ENCODE results near the gene SLIT3. TPM values are rescaled to one million over a fixed set of nuclear protein-coding genes. Genes with fewer than 3 reads are reported as not detected.

The SLIT3 gene
- total RNA-seq, 4 donors from 2014 or later: 28.4 to 77.2 (median 63.8) TPM

DNA sequence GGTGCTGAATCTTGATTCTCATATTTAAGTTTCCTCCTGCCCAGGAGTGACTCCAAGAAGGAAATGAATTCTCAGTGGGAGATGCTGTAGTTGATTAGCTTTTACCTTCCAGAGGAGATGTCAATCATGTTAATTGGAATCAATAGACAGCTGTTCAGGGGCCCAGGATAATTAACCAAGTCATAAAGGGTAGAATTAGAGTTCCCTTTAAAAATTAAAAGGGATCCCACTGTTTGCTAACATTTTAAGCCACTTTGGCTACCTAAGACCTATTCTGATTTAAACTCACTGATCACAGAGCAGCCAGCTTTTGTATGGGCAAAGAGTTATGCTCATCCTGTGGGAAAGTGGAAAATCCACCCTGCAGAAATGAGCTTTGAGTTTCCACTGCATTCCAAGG is 249.6 kb downstream of the SLIT3 start:
- intact Hi-C loops (cut with DNase I): no loop called here
- no peak for DNase-seq
- Histone ChIP-seq H3K9me3 (no peaks in the 10 kb centered on the region), H3K27ac (no peak overlapping the region), H3K4me1 (peaks cover 4 to 13% of the 10 kb centered on the region in 2 donors), H3K36me3 (no peaks in the 10 kb centered on the region), H3K27me3 (no peaks in the 10 kb centered on the region), H3K4me3 (replicated peaks in 1 of 3) (no peak overlapping the region)
- TF ChIP-seq POLR2A (IDR thresholded peaks at IDR 0.05): no peak
- TF ChIP-seq, protein P1, sequence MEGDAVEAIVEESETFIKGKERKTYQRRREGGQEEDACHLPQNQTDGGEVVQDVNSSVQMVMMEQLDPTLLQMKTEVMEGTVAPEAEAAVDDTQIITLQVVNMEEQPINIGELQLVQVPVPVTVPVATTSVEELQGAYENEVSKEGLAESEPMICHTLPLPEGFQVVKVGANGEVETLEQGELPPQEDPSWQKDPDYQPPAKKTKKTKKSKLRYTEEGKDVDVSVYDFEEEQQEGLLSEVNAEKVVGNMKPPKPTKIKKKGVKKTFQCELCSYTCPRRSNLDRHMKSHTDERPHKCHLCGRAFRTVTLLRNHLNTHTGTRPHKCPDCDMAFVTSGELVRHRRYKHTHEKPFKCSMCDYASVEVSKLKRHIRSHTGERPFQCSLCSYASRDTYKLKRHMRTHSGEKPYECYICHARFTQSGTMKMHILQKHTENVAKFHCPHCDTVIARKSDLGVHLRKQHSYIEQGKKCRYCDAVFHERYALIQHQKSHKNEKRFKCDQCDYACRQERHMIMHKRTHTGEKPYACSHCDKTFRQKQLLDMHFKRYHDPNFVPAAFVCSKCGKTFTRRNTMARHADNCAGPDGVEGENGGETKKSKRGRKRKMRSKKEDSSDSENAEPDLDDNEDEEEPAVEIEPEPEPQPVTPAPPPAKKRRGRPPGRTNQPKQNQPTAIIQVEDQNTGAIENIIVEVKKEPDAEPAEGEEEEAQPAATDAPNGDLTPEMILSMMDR (IDR thresholded peaks at IDR 0.05): no peak

DNA sequence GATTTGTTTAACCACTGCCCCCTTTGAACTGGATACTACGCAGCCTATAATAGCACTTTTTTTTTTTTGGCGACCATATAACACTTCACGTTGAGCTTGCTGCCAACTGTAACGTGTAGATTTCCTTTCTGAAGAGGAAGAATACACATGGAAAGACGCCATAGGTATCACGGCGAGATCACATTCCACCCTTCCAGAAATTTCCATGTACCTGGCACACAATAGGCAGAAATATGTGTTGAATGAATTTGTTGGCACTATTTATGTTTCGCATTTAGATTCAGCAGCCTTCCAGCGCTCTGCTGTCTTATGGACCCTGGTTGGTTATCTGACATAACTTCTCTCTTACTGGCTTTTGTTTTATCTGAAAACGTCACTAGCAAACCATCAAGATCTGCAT is 250.3 kb downstream of the SLIT3 start:
- intact Hi-C loops (cut with DNase I): no loop called here
- no peaks in the 10 kb centered on the region for H3K36me3 ChIP-seq
- peaks cover 4 to 13% of the 10 kb centered on the region in 2 donors for H3K4me1 ChIP-seq
- 86 to 91% methylated on average over 10 of the region's 10 CpGs for WGBS, 2 donors
- no peak for DNase-seq
- H3K4me3 ChIP-seq (replicated peaks in 1 of 3): no peak overlapping the region
- H3K27ac ChIP-seq: no peak overlapping the region
- H3K27me3 ChIP-seq: no peaks in the 10 kb centered on the region
- no peaks in the 10 kb centered on the region for H3K9me3 ChIP-seq
- TF ChIP-seq POLR2A (IDR thresholded peaks at IDR 0.05): no peak
- TF ChIP-seq, protein P1 (IDR thresholded peaks at IDR 0.05): no peak

DNA sequence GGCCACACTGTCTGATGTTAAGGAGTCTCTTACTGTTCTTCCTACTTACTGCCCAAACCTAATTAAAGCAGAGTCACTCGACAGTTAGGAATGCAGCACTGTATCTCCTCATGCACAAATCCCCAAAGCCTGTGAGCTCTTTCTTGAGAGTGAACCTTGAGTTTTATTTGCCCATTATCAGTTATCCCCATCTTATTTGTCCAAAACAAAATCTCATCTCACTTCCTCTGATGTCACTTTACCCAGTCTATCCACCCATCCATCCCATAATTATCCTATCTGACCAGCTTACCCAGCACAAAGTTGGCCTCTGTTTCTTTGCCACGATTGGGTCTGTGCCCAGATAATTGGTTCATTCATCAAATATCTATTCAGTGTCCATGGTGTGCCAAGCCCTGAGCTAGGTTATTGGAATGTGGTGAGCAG is 250.8 kb downstream of the SLIT3 start:
- Histone ChIP-seq H3K27ac (no peak overlapping the region), H3K9me3 (no peaks in the 10 kb centered on the region), H3K36me3 (no peaks in the 10 kb centered on the region), H3K4me1 (peaks cover 4 to 13% of the 10 kb centered on the region in 2 donors), H3K4me3 (replicated peaks in 1 of 3) (no peak overlapping the region), H3K27me3 (no peaks in the 10 kb centered on the region)
- no peak for TF ChIP-seq POLR2A (IDR thresholded peaks at IDR 0.05)
- TF ChIP-seq, protein P1 (IDR thresholded peaks at IDR 0.05): no peak
- DNase-seq: no peak
- 61 to 67% methylated on average over 2 of the region's 2 CpGs for WGBS, 2 donors
- intact Hi-C loops (cut with DNase I): no loop called here

DNA sequence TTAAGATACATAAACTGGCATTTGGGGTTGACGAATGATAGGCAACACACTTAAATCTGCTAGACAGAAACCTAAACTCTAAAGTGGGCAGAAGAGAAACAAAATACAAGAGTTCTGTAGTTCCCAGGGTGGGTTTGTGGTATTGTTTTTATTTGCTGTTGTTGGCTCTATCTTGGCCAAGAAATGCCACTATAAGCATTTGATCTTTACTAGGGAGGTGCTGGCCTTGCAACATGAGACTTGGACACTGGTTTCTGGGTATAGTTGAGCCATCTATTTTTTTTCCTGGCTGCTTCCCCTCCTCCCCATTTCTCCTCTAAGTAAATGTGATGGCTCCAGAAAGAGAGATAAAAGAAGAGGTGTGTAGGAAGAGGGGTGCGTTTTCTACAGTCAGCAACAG is 251.2 kb downstream of the SLIT3 start:
- Histone ChIP-seq H3K36me3 (no peaks in the 10 kb centered on the region), H3K4me1 (peaks cover 1 to 14% of the 10 kb centered on the region in 2 donors), H3K4me3 (replicated peaks in 1 of 3) (no peak overlapping the region), H3K27ac (no peak overlapping the region), H3K27me3 (no peaks in the 10 kb centered on the region), H3K9me3 (no peaks in the 10 kb centered on the region)
- TF ChIP-seq, protein P1 (IDR thresholded peaks at IDR 0.05): no peak
- TF ChIP-seq POLR2A (IDR thresholded peaks at IDR 0.05): no peak
- WGBS, 2 donors: 93 to 97% methylated on average over 2 of the region's 2 CpGs
- intact Hi-C loops (cut with DNase I): no loop called here
- no peak for DNase-seq

DNA sequence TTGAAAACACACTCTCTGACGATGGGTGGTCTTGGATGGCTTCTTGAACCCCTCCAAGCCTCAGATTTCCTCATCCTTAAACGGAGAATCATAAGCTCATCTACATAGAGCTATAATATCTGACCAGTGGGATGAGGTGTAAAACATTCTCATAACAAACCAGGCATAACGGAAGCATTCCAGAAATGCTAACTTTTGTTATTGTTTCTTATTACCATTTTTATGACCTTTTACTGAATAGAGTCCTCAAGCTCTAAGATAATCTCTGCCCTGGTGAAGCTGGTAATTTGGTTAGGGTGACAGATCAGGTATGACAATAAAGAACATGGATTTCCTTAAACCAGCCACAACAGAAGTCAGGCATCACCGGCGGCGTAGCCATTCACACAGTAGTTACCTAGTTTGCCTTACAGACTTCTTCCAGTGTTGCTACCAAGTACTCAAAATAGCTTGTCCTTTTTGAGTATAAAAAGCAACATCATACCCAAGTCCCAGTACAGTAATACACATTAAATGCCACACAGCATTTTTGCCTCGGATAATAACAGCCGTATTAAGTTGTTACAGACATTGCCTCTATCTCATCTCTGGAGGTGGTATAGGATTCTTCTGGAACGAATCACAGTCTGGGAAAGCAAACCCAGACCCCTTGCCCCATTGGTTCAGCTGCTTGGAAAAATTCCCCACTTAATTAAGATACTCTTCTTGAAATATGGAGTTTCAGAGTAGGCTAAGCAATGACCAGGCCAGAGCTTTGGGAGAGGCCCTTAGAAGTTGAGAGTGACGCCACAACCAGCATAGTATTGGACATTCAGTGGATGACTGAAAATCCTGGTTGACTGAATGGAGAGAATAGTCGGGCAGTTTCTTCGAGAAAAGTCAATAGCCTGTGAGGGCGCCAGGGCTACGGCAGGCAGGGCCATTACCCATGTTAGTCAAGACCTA is 252.5 kb downstream of the SLIT3 start:
- H3K27ac ChIP-seq: no peak overlapping the region
- WGBS, 2 donors: 93 to 94% methylated on average over 14 of the region's 14 CpGs
- intact Hi-C loops (cut with DNase I): no loop called here
- TF ChIP-seq, protein P1 (IDR thresholded peaks at IDR 0.05): no peak
- no peak for TF ChIP-seq POLR2A (IDR thresholded peaks at IDR 0.05)
- H3K4me1 ChIP-seq: peaks cover 0 to 4% of the 10 kb centered on the region in 2 donors
- H3K27me3 ChIP-seq: no peaks in the 10 kb centered on the region
- no peaks in the 10 kb centered on the region for H3K36me3 ChIP-seq
- H3K4me3 ChIP-seq (replicated peaks in 1 of 3): no peak overlapping the region
- DNase-seq: no peak
- no peaks in the 10 kb centered on the region for H3K9me3 ChIP-seq
